ENCODE results near the gene KPNB1.
A peak's percentile ranks its signal among the peaks of the same experiment; 100 is the strongest.
"Not testable (repeated sequence)": the region's sequence is repeated elsewhere in the genome, so short reads cannot be mapped to it uniquely, and the experiment has no call there.

The KPNB1 gene

DNA sequence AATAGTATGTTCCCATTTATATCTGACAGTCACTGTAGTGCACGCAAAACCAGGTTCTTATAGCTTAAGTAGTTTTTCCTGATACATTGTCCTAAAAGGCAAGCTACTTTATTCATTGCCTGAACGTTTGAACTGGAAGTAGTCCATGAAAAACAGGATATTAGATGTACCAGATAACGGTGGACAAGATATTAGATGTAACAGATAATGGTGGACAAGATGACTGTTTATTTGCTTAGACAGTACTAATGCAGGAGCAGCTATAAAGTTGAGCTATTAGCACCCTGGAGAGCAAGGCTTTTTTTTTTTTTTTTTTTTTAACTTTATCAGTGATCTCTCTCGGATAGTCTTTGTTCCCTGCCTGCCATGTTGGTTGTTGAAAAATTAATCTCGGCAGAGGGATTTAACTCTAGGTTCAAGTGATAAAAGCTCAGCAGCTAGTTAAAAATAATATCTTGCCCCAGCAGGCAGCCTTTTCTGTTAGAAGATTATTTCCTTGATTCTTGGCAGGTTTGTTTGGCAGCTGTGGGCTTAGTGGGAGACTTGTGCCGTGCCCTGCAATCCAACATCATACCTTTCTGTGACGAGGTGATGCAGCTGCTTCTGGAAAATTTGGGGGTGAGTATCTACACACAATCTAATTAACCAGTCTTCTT lies 26.9 kb downstream of the KPNB1 start:
- no peak for DNase-seq (ENCODE audit: low read depth in 2 of 2)

DNA sequence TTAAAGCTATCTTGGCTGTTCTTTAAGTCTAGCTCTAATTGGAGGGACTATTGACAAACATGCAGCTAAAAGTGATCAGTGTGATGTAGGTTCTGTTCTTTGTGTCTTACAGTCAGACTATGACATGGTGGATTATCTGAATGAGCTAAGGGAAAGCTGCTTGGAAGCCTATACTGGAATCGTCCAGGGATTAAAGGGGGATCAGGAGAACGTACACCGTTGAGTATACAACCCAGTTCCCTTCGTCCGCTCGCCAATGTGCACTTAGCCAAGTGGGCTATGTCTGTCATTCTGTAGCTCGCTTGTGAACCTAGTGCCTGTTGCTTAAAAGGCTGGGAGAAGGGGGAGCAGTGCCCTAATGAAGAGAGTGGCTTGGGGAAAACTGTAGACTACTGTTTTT lies 28.5 kb downstream of the KPNB1 start:
- DNase-seq (ENCODE audit: low read depth in 2 of 2): no peak

DNA sequence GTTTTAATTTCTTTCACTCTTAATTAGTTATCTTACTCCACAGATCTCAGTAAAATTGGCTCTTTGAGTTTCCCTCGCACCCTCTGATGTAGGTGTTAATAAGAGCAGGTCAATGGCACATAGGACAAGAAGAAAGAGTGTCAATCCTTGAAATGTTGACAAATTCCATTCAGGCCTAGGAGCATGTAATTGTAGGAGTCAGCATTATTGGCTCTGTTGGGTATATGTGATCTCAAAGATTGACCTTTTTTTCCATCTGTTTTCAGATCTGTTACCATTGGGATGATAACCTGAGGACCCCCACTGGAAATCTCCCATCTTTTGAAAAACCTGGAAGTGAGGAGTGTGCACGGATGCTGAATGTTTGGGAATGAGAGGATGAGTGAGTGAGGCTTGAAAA lies 32.4 kb downstream of the KPNB1 start:
- DNase-seq (ENCODE audit: low read depth in 2 of 2): no peak

- not testable (repeated sequence) for DNase-seq (ENCODE audit: low read depth in 2 of 2)
Observed at GRCh38 chr17:47682727-47683126, 33.0 kb downstream of the KPNB1 start.

DNA sequence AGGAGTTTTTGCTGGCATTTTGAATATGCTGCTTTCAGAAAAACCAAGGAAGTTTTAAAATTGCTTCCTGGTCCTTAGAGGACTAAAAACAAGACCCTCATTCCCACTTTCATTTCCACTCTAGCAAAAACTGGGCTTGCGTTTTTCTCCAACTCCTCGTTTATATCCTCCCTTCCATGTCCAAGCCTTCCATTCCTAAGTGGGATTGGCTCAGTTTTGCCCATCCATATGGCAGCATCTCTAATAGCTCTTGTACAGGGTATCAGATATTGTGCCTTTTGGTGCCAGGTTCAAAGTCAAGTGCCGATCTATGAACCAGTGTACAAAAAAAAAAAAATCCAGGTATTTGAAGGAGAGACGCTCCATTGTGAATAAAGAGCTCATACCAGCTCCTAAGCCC lies 34.3 kb downstream of the KPNB1 start:
- DNase-seq (ENCODE audit: low read depth in 2 of 2): no peak

DNA sequence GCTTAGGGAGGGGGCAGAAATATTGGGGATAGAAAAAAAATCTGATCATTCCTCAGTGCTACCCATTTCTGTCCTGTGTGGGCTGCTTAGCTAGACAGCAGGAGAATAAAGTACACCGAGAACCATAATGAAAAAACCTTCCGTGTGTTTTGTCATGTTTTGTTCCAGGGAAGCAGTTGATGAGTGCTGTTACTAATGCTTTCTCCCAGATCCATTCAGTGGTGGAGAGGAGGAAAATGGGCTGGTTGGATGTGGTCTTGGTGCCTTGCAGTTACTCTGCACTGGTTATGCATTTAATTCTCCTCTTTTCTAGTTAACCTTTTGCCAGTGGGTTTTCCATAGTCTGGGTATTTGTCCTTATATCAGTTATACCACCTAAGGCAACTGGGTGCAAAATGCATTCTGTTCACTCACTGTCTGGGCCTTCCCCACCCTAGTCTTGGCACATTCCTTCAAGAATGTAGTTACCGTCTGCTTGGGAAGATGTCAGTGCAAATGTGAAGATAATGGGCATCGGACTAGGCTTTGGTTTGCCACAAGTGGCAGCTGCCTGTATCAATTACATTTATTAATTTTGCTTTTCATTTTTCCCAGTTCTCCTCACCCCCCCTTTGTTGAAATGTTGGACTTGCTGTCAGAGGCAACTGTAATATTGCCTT lies 34.9 kb downstream of the KPNB1 start:
- DNase-seq (ENCODE audit: low read depth in 2 of 2): no peak

GRCh38 chr17:47685556-47686275 lies 36.0 kb downstream of the KPNB1 start:
- DNase-seq (ENCODE audit: low read depth in 2 of 2): no peak

DNA sequence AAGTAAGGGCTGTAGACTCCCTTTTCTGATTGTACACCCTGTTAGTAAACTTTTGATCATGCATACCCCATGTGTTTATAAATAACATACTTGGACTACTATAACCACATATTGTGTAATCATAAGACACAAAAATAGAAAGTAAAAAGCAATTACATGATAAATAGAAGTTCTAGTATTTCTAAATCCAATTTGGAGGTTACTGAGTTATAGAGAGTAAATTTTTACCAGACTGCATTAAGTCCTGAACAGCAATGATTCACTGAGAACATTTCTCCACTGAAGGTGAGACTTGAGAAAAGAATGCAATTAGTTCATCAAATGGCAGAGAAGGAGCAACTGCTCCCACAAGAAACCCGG lies 36.5 kb downstream of the KPNB1 start:
- DNase-seq (ENCODE audit: low read depth in 2 of 2): no peak

GRCh38 chr17:47686664-47687327 lies 37.1 kb downstream of the KPNB1 start:
- DNase-seq (ENCODE audit: low read depth in 2 of 2): no peak

- no peak for DNase-seq (ENCODE audit: low read depth in 2 of 2)
Observed at GRCh38 chr17:47687328-47687690, 37.6 kb downstream of the KPNB1 start.

DNA sequence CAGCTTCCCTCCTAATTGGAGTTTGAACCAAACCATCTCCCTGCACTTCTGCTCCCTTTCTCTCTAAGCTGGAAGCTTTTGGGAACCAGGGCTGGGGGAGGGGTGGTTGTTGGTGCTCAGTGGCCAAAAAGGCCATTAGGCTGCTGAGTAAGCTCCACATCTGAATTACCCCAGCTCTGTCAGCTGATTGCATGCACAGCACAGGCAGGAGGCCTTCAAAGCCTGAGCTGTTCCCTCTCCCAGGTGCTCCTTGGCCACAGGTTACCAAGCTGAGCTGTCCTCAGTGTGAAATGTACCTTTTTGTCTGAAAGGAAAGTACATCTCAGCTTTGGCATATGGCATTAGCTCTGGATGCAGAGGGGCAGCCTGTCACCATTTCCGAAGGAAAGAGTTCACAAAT lies 38.0 kb downstream of the KPNB1 start:
- no peak for DNase-seq (ENCODE audit: low read depth in 2 of 2)

DNA sequence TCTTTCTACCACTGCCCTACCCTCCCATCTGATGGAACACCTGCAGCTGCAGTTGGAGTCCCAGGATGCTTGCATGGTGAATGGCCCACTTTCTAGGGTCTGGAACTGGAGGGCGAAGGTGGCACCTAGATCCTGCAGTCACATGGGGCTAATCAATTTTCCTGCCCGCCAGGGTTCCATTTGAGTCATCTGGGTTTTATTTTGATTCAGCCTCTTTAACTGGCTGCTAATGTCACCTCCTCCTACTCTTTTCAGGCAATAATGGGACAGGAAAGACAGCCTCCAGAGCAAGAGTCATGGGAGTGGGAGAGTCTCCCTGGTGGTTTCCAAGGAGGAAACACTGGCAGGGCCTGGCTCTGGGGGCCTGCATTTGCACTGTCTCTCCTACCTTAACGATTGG lies 40.4 kb downstream of the KPNB1 start:
- no peak for DNase-seq (ENCODE audit: low read depth in 2 of 2)

DNA sequence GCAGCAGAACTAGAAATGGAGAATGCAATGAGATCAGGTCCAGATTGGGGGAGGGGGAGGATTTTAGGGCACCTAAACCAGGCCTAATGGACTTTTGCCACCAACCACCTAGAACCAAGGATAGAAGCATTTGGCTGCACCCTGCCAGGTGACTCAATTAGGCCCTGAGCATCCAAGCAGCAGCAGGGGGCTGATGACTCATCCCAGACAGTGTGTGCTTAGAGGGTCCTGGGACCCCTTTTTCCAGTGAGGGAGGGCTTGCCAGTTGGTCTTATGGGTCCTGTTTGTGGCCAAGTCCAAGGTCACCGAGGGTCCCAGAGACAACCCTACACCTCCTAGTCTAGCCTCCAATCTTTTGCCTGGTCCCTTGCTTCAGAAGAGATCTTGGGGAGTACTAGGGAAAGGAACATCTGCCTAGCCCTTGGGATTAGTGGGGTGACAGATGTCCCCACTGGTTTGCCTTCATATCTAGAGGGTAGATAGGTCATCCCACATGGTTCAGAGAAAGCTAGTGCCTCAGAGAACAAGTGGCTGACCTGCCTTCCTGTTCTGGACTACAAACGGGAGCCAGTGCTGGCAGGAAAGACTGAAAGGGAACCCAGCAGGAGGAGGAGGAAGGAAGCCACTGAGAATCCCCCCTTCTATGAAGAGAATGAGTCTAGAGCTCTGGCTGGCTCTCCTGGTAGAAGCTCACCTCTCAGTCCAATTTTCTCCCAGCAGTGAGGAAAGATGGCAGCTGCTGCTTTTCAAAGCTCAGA lies 42.6 kb downstream of the KPNB1 start:
- no peak for DNase-seq (ENCODE audit: low read depth in 2 of 2)

GRCh38 chr17:47692895-47693730 lies 43.4 kb downstream of the KPNB1 start:
- DNase-seq (ENCODE audit: low read depth in 2 of 2): no peak

- no peak for DNase-seq (ENCODE audit: low read depth in 2 of 2)
Observed at GRCh38 chr17:47693731-47694580, 44.2 kb downstream of the KPNB1 start, which contains the start of gene TBKBP1. TSS of gene TBKBP1 (plus strand) at chr17:47694161. CDS start at chr17:47696113, 1,952 bp downstream.

DNA sequence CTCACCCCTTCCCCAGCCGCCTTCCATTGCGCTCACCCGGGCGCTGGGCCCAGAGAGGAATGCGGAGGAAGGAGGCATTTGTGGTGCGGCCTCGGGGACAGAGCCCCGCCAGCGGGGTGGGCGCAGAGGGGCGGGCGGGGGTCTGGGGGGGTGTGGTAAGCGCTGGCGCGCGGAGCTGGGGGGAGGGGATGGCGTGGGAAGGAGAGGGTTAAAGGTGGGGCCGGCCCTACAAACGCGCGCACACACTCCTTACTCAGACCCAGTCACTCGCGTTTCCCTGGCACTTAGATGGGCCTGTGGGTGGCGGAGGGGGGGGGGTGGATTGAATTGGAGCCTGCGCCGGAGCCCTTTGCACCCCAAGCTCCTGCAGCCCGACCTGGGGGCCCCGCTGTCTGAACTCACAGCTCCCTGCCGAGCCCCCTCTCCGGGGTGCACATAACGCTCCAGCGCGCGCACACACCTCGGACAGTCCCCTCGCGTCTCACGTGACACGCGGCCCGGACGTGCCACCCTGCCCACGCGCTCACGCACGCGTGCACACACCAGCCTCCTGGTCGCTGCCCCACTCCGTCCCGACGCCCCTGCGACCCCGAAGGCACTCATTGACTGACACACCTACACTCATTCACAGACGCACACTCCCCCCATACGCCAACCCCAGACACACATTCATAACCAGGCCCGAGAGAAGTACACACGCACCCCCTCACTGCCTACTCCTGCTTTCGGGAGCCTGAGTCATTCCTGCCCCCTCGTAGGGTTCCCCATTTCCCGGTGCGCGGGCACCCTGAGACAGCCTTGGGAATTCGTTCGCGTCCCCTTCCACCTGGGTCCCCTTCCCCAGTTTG lies 45.1 kb downstream of the KPNB1 start:
- DNase-seq (ENCODE audit: low read depth in 2 of 2): peak in 1 of 2 donors; percentile 46

DNA sequence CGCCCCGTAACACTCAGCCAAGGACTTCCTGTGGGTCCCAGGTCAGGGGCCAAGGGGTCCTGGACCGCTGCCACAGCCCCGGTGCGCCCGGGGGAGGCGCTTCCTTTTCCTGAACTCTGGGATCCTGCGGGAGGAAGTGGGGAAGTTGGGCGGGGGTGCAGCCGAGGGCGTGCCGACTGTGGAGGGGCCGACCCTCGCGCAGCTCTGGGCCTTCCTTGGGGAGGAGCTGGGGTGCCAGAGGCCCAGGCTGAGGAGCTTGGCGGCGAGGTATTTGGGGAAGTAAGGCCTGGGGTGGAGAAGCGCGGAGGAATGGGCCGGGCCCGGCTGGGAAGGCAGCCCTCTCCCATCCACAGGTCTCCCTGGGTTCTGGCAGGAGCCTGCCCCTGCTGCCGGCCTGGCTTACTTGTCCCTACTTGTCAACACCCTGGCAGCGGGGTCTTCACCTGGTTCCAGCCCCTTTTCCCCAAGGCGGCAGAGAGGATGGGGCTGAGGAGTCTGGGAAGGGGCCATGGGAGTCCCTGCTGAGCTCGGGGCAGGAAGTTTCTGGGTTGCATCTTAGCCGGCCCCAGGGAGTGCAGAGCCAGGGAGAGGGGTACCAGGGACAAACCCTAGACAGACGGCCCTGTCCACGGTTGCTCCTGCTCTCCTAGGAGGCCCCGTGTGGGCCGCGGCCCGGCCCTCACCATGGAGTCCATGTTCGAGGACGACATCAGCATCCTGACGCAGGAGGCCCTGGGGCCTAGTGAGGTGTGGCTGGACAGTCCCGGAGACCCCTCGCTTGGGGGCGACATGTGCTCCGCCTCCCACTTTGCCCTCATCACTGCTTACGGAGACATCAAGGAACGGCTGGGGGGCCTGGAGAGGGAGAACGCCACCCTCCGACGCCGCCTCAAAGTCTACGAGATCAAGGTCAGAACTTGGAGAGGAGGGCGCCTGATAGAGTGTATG lies 46.0 kb downstream of the KPNB1 start:
- no peak for DNase-seq (ENCODE audit: low read depth in 2 of 2)
